Measurements from ENCODE around the gene ITGAL. TPM values are rescaled to one million over a fixed set of nuclear protein-coding genes. Genes with fewer than 3 reads are reported as not detected.
"Not testable (repeated sequence)": the region's sequence is repeated elsewhere in the genome, so short reads cannot be mapped to it uniquely, and the experiment has no call there.

ITGAL gene
- total RNA-seq, 6 experiments from 2014 or later, result 7.3 to 12.4 (median 10.2) TPM

GRCh38 chr16:30521873-30522641, 49.5 kb downstream of the ITGAL start:
- ATAC-seq, result peak; percentile 33 to 49 (median 35)
- 27% methylated on average over 7 of the region's 11 CpGs for WGBS (ENCODE audit: insufficient coverage, low coverage, low lambda C conversion rate, missing lambda C conversion rate)

GRCh38 chr16:30522702-30523463, 50.3 kb downstream of the ITGAL start:
- H3K36me3 ChIP-seq, DNase-seq, ATAC-seq, H3K9me3 ChIP-seq, H3K27me3 ChIP-seq, H3K4me3 ChIP-seq: not testable (repeated sequence)
- Histone ChIP-seq H3K4me1 (peaks cover 0 to 29% (median 11%) of the 10 kb centered on the region in 4 donors), H3K27ac (peak overlapping the region in 2 of 3 donors; percentile 71 to 73)
- WGBS (ENCODE audit: insufficient coverage, low coverage, low lambda C conversion rate, missing lambda C conversion rate), result 100% methylated on average over 3 of the region's 12 CpGs
- intact Hi-C loops (cut with DNase I), result loop anchor here in 1 of 2 donors (10.0 kb wide), 1 partner anchor 88 kb away; the partner anchor contains the start of gene DCTPP1

More at GRCh38 chr16:30521873-30522641, 49.5 kb downstream of the ITGAL start:
- H3K4me3 ChIP-seq, result no peak overlapping the region
- H3K27ac ChIP-seq, result peak overlapping the region; percentile 43 to 73 (median 71)
- H3K4me1 ChIP-seq, result peaks cover 0 to 24% (median 8%) of the 10 kb centered on the region in 4 donors
- no peaks in the 10 kb centered on the region for H3K36me3 ChIP-seq
- no peaks in the 10 kb centered on the region for H3K9me3 ChIP-seq
- TF ChIP-seq POLR2A (IDR thresholded peaks at IDR 0.05) (no peak), CTCF (IDR thresholded peaks at IDR 0.05) (no peak)
- H3K27me3 ChIP-seq, result no peaks in the 10 kb centered on the region
- intact Hi-C loops (cut with DNase I), result loop anchor here in 1 of 2 donors (10.0 kb wide), 1 partner anchor 87 kb away; the partner anchor contains the start of gene DCTPP1
- DNase-seq, result peak in 1 of 3 donors; percentile 70

- Histone ChIP-seq H3K27me3 (no peaks in the 10 kb centered on the region), H3K9me3 (no peaks in the 10 kb centered on the region), H3K27ac (no peak overlapping the region), H3K36me3 (no peaks in the 10 kb centered on the region), H3K4me3 (no peak overlapping the region), H3K4me1 (peaks cover 0 to 30% (median 12%) of the 10 kb centered on the region in 4 donors)
- intact Hi-C loops (cut with DNase I), result loop anchor here in 1 of 2 donors (10.0 kb wide), 1 partner anchor 89 kb away; the partner anchor contains the start of gene DCTPP1
- 49% methylated on average over 8 of the region's 26 CpGs for WGBS (ENCODE audit: insufficient coverage, low coverage, low lambda C conversion rate, missing lambda C conversion rate)
- no peak for DNase-seq
- no peak for TF ChIP-seq POLR2A (IDR thresholded peaks at IDR 0.05)
- TF ChIP-seq CTCF (IDR thresholded peaks at IDR 0.05), result no peak
- no peak for ATAC-seq
Observed at GRCh38 chr16:30523768-30524574, 51.4 kb downstream of the ITGAL start.

- no peaks in the 10 kb centered on the region for H3K27me3 ChIP-seq
- no peaks in the 10 kb centered on the region for H3K36me3 ChIP-seq
- intact Hi-C loops (cut with DNase I), result loop anchor here in 1 of 2 donors (10.0 kb wide), 1 partner anchor 90 kb away; the partner anchor contains the start of gene DCTPP1
- no peaks in the 10 kb centered on the region for H3K9me3 ChIP-seq
- DNase-seq (no peak), ATAC-seq (no peak)
- no peak overlapping the region for H3K27ac ChIP-seq
- H3K4me1 ChIP-seq, result peaks cover 0 to 30% (median 12%) of the 10 kb centered on the region in 4 donors
- H3K4me3 ChIP-seq, result no peak overlapping the region
- no peak for TF ChIP-seq CTCF (IDR thresholded peaks at IDR 0.05)
- no peak for TF ChIP-seq POLR2A (IDR thresholded peaks at IDR 0.05)
- WGBS (ENCODE audit: insufficient coverage, low coverage, low lambda C conversion rate, missing lambda C conversion rate), result 90% methylated on average over 6 of the region's 60 CpGs
Observed at GRCh38 chr16:30524575-30525568, 52.3 kb downstream of the ITGAL start.
